Measurements from ENCODE around the gene PLCB1. TPM values are rescaled to one million over a fixed set of nuclear protein-coding genes. Genes with fewer than 3 reads are reported as not detected.
"Not testable (repeated sequence)": the region's sequence is repeated elsewhere in the genome, so short reads cannot be mapped to it uniquely, and the experiment has no call there.

The PLCB1 gene
- total and polyA plus RNA-seq, 2 experiments from 2014 or later, result 8.0 to 17.6 TPM

DNA sequence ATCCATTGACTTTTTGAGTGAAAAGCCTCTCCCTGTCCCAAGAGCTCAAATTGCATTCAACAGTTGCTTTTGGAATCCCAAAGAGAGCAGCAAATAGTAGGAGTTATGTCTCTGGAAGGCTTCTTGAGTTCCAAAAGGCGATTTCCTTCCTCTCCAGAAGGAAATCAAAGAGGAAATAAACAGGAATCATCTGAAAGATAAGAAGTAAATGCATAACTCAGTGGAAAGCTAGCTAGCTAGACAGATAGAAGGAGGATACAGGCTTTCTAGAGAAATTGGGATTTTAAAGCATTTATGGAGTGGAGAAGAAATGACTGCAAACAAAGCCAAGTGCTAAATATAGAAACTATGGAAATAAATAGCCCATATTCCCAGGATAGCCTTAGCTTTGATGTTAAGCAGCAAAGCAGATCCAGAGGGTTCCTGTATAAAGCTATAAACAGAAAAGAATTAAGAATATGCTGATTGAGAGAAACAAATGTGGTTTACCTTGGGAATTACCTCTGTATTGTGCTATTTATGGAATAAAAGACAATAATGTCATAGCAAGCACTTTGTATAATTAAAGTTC is 214.7 kb downstream of the PLCB1 start:
- H3K9me3 ChIP-seq (ENCODE audit: low read depth), result no peaks in the 10 kb centered on the region
- no peaks in the 10 kb centered on the region for H3K27me3 ChIP-seq
- TF ChIP-seq, protein P1, sequence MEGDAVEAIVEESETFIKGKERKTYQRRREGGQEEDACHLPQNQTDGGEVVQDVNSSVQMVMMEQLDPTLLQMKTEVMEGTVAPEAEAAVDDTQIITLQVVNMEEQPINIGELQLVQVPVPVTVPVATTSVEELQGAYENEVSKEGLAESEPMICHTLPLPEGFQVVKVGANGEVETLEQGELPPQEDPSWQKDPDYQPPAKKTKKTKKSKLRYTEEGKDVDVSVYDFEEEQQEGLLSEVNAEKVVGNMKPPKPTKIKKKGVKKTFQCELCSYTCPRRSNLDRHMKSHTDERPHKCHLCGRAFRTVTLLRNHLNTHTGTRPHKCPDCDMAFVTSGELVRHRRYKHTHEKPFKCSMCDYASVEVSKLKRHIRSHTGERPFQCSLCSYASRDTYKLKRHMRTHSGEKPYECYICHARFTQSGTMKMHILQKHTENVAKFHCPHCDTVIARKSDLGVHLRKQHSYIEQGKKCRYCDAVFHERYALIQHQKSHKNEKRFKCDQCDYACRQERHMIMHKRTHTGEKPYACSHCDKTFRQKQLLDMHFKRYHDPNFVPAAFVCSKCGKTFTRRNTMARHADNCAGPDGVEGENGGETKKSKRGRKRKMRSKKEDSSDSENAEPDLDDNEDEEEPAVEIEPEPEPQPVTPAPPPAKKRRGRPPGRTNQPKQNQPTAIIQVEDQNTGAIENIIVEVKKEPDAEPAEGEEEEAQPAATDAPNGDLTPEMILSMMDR (IDR thresholded peaks at IDR 0.05; ENCODE audit: low read depth, low read length), result no peak
- no peak for DNase-seq (ENCODE audit: low read depth in 1 of 2, low spot score in 1 of 2)
- H3K4me1 ChIP-seq (ENCODE audit: low read depth), result peaks cover 13% of the 10 kb centered on the region
- no peaks in the 10 kb centered on the region for H3K36me3 ChIP-seq
- peak overlapping the region; percentile 41 for H3K27ac ChIP-seq
- H3K4me3 ChIP-seq, result no peak overlapping the region

DNA sequence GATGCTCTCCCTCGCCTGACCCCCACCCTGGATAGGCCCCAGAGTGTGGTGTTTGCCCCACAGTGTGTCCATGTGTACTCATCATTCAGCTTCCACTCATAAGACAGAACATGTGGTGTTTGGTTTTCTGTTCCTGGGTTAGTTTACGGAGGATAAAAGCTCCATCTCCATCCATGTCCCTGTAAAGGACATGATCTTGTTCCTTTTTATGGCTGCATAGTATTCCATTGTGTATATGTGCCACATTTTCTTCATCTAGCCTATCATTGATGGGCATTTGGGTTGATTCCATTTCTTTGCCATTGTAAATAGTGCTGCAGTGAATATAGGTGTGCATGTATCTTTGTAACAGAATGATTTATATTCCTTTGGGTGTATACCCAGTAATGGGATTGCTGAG is 218.2 kb downstream of the PLCB1 start:
- not testable (repeated sequence) for H3K27me3 ChIP-seq; H3K4me3 ChIP-seq; H3K27ac ChIP-seq; H3K9me3 ChIP-seq (ENCODE audit: low read depth); H3K36me3 ChIP-seq; DNase-seq (ENCODE audit: low read depth in 1 of 2, low spot score in 1 of 2)
- H3K4me1 ChIP-seq (ENCODE audit: low read depth), result peaks cover 13% of the 10 kb centered on the region

DNA sequence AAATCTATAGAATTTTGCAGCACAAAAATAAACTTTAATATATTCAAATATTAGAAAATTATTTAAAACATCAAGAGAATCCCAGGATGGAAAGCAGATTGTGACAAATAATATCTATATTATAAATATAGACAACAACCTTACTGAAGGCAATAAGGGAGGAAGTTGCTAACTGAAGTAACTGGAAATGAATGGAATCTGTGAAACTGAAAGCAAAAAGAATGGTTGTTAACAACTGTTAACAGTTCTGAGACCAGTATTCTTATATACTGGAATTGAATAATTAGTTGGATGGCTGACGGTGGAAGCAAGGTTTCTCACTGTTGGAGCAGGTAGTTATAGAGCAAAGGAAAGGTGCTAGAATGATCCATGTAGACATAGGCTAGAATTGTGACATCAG is 220.4 kb downstream of the PLCB1 start:
- H3K27me3 ChIP-seq, result no peaks in the 10 kb centered on the region
- H3K27ac ChIP-seq, result no peak overlapping the region
- TF ChIP-seq, protein P1 (IDR thresholded peaks at IDR 0.05; ENCODE audit: low read depth, low read length), result no peak
- H3K36me3 ChIP-seq, result no peaks in the 10 kb centered on the region
- DNase-seq (ENCODE audit: low read depth in 1 of 2, low spot score in 1 of 2), result no peak
- no peak overlapping the region for H3K4me3 ChIP-seq
- no peaks in the 10 kb centered on the region for H3K9me3 ChIP-seq (ENCODE audit: low read depth)
- H3K4me1 ChIP-seq (ENCODE audit: low read depth), result no peaks in the 10 kb centered on the region

DNA sequence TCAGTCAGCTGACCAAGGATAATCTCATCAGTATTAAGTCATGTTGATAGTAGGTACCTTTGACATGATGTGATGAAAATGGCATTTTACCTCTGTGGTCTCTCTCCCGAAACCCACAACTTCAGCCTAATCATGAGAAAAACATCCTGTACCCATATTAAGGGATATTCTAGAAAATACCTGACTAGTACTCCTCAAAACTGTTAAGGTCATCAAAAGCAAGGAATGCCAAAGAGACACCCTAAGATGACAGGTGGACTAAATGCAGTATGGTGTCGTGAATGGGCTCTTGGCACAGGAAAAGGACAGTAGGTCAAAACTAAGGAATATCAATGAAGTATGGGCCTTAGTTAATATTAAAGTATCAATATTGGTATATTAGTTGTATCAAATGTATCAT is 221.4 kb downstream of the PLCB1 start:
- H3K9me3 ChIP-seq (ENCODE audit: low read depth), result no peaks in the 10 kb centered on the region
- TF ChIP-seq, protein P1 (IDR thresholded peaks at IDR 0.05; ENCODE audit: low read depth, low read length), result no peak
- no peaks in the 10 kb centered on the region for H3K4me1 ChIP-seq (ENCODE audit: low read depth)
- no peak overlapping the region for H3K27ac ChIP-seq
- H3K4me3 ChIP-seq, result no peak overlapping the region
- no peaks in the 10 kb centered on the region for H3K36me3 ChIP-seq
- DNase-seq (ENCODE audit: low read depth in 1 of 2, low spot score in 1 of 2), result no peak
- H3K27me3 ChIP-seq, result no peaks in the 10 kb centered on the region

DNA sequence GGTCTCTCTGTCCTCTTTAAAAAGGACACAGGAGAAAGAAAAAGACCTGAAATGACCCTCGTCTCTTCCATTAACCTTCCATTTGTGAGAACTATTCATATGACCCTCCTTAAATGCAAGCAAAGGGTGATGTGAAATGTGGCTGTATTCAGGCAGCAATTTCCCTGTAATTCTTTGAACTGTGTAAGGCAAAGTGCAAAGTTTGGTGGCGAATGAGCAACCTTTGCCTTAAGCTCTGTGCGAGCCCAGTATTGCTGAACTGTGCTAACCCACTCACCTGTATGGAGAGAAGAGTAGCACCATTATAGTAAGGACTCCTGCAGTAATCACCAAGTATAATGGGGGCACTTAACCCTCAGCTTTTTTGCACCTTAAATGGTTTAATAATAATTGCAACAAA is 223.4 kb downstream of the PLCB1 start:
- H3K4me3 ChIP-seq, result no peak overlapping the region
- no peak for DNase-seq (ENCODE audit: low read depth in 1 of 2, low spot score in 1 of 2)
- H3K36me3 ChIP-seq, result no peaks in the 10 kb centered on the region
- H3K27ac ChIP-seq, result no peak overlapping the region
- TF ChIP-seq, protein P1 (IDR thresholded peaks at IDR 0.05; ENCODE audit: low read depth, low read length), result no peak
- no peaks in the 10 kb centered on the region for H3K9me3 ChIP-seq (ENCODE audit: low read depth)
- H3K4me1 ChIP-seq (ENCODE audit: low read depth), result no peaks in the 10 kb centered on the region
- no peaks in the 10 kb centered on the region for H3K27me3 ChIP-seq

DNA sequence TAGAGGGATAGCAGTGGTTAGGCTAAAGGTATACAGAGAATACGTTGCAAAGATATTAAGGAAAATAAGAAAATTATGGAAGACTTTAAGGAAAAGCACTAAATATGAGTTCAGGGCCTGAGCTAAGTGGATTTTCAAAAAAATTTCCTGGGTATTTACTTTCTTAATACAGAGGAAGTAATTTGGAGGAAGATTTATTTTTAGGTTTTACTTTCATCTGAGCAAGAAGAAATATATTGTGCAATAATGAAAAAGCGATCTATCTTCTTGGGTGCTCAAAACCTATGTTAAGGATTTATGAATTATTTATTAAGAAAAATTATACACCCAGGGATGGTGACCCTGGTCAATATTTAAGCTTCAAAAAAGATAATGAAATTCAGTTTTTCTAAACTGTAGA is 224.7 kb downstream of the PLCB1 start:
- no peaks in the 10 kb centered on the region for H3K36me3 ChIP-seq
- H3K27ac ChIP-seq, result no peak overlapping the region
- H3K27me3 ChIP-seq, result no peaks in the 10 kb centered on the region
- no peaks in the 10 kb centered on the region for H3K4me1 ChIP-seq (ENCODE audit: low read depth)
- TF ChIP-seq, protein P1 (IDR thresholded peaks at IDR 0.05; ENCODE audit: low read depth, low read length), result no peak
- DNase-seq (ENCODE audit: low read depth in 1 of 2, low spot score in 1 of 2), result no peak
- no peak overlapping the region for H3K4me3 ChIP-seq
- H3K9me3 ChIP-seq (ENCODE audit: low read depth), result no peaks in the 10 kb centered on the region
